GDM1 (cell line): ENCODE measurements around the gene PDE4D.

Experiments
- DNase-seq: peaks from one replicate; lab custom pipeline; 2025; lab: John Stamatoyannopoulos, UW

PDE4D gene

GRCh38 chr5:59741599-59741998 lies 151.9 kb downstream of the PDE4D start:
- DNase-seq, result no peak

GRCh38 chr5:59738024-59738423 lies 155.5 kb downstream of the PDE4D start:
- no peak for DNase-seq

GRCh38 chr5:59732806-59733205 lies 160.7 kb downstream of the PDE4D start:
- no peak for DNase-seq

- no peak for DNase-seq
Observed at GRCh38 chr5:59732301-59732700, 161.2 kb downstream of the PDE4D start.

DNA sequence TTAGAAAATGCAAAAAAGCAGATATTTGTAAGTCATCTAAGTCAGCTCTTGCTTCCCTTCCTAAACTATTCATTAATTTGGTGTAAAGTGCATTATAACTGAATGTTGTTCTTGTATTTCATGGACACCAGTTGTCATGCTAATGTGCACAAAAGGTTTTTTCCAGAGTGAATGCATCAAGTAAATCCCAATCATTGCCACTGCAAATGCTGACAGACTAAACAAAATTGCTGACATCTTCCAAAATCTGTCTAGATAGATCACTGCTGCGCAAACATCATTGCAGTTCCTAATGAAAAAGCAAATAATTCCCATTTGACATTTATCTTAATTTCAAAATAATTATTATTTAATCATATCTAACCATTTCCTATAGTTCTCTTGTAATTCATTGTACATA lies 161.7 kb downstream of the PDE4D start:
- no peak for DNase-seq

- no peak for DNase-seq
Observed at GRCh38 chr5:59729820-59730219, 163.7 kb downstream of the PDE4D start.

GRCh38 chr5:59729357-59729756 lies 164.2 kb downstream of the PDE4D start:
- DNase-seq, result no peak

- no peak for DNase-seq
Observed at GRCh38 chr5:59728356-59728755, 165.2 kb downstream of the PDE4D start.

- DNase-seq, result no peak
Observed at GRCh38 chr5:59727186-59727585, 166.3 kb downstream of the PDE4D start.

DNA sequence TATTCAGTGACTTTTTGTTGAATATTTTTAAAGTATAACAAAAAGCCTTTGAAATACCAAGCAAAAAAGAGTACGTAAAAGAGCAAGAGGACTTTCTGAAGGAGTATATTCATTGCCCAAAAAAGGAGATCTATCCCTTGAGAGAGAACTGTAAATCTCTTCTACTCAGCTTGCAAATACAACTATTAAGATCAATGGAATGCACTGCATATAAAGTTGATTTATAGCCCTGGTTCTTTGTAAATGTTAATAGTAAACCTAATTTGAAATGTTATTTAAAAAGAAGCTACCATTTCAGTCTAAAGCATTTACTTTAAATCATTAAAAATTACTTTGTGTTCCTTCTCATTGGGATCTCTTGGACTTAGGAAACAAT lies 168.1 kb downstream of the PDE4D start:
- no peak for DNase-seq

- DNase-seq, result peak; percentile 35
Observed at GRCh38 chr5:59724482-59725391, 168.8 kb downstream of the PDE4D start.

DNA sequence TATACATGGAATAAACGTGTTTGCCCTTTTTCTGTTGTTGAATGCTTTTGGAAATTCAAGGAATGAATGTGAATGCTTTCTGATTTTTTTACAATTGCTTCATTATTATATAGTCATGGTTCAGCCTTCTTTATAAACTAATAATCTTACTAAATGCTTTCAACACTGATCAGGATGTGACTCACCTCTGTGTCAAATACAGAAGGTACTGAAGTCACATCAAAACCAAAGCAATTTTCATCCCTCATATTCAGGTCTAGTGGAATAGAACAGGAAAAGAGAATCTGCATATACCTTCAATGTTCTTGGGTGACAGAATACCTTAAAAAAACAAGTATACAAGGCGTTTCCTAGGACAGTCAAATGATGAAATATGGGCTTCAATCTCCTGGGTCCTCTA lies 170.7 kb downstream of the PDE4D start:
- DNase-seq, result no peak

GRCh38 chr5:59721741-59722140 lies 171.8 kb downstream of the PDE4D start:
- no peak for DNase-seq

DNA sequence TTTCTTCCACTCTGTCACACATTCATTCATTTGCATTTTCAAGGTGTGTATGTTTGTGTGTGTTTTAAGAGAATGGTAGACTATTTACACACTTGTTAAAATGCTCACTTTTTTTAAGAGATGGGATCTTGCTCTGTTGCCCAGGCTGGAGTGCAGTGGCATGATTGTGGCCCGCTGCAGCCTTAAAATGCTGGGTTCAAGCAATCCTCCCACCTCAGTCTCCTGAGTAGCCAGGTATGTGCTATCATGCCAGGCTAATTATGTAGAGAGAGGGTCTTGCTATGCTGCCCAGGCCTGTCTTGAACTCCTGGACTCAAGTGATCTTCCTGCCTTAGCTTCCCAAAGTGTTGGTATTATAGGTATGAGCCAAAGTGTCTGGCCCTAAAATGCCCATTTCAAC lies 173.5 kb downstream of the PDE4D start:
- no peak for DNase-seq

- no peak for DNase-seq
Observed at GRCh38 chr5:59716966-59717500, 176.5 kb downstream of the PDE4D start.

DNA sequence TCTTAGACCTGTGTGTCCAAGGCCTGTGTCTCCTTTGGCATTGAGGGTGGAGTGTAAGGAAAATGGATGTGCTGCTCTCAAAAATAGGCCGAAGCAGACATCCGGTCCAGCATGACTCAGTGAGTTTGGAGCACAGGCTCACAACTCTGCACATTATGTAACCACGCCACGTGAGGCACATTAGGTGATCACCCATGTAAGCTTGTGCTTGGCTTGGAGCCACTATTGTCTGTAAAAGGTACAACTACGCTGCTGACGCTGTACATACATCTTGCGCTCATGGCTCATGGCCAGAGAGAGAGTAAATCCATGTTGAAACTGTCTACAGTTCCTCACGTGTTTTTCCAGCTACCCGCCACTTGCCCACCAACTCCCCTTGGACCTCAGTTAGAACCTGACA lies 177.5 kb downstream of the PDE4D start:
- DNase-seq, result no peak

GRCh38 chr5:59715228-59715627 lies 178.3 kb downstream of the PDE4D start:
- DNase-seq, result no peak

DNA sequence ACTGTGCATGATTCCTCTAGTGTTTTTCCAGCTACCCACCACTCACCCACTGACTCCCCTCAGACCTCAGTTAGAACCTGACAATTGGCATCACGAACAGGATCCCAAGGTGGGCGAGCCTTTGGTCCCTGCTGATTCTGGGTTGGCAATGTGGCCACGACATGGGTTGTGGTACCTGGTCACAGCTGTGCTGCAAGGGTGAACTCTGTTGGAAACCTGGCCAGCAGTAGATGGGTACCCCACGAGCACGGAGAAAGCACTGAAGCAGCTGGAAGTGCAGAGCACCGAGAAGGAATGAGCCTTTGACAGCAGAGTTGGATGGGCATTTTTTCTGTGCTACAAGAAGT lies 180.1 kb downstream of the PDE4D start:
- DNase-seq, result no peak

GRCh38 chr5:59712836-59713497 lies 180.6 kb downstream of the PDE4D start:
- DNase-seq, result no peak

- DNase-seq, result no peak
Observed at GRCh38 chr5:59711310-59711709, 182.2 kb downstream of the PDE4D start.

GRCh38 chr5:59709846-59710245 lies 183.7 kb downstream of the PDE4D start:
- no peak for DNase-seq

- no peak for DNase-seq
Observed at GRCh38 chr5:59709346-59709821, 184.1 kb downstream of the PDE4D start.

GRCh38 chr5:59704936-59705335 lies 188.6 kb downstream of the PDE4D start:
- DNase-seq, result no peak
